Measurements from ENCODE around the gene GPR32.
A peak's percentile ranks its signal among the peaks of the same experiment; 100 is the strongest.

Gene GPR32

DNA sequence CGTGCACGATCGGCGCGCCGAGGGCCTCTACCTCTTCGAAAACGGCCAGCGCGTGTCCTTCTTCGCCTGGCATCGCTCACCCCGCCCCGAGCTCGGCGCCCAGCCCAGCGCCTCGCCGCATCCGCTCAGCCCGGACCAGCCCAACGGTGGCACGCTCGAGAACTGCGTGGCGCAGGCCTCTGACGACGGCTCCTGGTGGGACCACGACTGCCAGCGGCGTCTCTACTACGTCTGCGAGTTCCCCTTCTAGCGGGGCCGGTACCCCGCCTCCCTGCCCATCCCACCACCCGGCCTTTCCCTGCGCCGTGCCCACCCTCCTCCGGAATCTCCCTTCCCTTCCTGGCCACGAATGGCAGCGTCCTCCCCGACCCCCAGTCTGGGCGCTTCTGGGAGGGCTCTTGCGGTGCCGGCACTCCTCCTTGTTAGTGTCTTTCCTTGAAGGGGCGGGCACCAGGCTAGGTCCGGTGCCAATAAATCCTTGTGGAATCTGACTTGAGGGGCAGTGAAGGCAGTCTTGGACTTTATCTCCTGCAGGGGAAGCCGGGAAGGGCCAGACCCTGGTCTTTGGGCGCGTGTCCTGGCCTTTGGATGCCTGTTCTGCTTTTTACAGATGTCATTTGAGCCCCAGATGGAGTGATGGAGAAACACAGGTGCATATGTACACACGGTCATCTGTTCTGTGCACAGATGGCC lies 44.9 kb upstream of the GPR32 start (continued):
- TF ChIP-seq HIC1 (tag by site-specific recombination; IDR thresholded peaks at IDR 0.05) (peak; percentile 94), YY2 (tag by site-specific recombination; IDR thresholded peaks at IDR 0.05) (peak; percentile 51; the same call in 1 of the 2 replicates), ZNF302 (tag by site-specific recombination; IDR thresholded peaks at IDR 0.05; ENCODE audit: low read depth) (no peak), ZNF560 (tag by site-specific recombination; IDR thresholded peaks at IDR 0.05; ENCODE audit: borderline replicate concordance) (no peak), ZNF184 (tag by site-specific recombination; IDR thresholded peaks at IDR 0.05) (no peak), ZNF747 (tag by site-specific recombination; IDR thresholded peaks at IDR 0.05) (no peak), OSR2 (tag by site-specific recombination; IDR thresholded peaks at IDR 0.05) (no peak), ZNF174 (tag by site-specific recombination; IDR thresholded peaks at IDR 0.05) (no peak), ZNF280C (tag by site-specific recombination; IDR thresholded peaks at IDR 0.05) (no peak), ZNF214 (tag by site-specific recombination; IDR thresholded peaks at IDR 0.05; ENCODE audit: borderline replicate concordance) (no peak), ZNF830 (tag by site-specific recombination; IDR thresholded peaks at IDR 0.05; ENCODE audit: low read depth) (no peak), ZNF488 (tag by site-specific recombination; IDR thresholded peaks at IDR 0.05) (no peak), PATZ1 (tag by site-specific recombination; IDR thresholded peaks at IDR 0.05) (no peak), ZNF658 (tag by site-specific recombination; IDR thresholded peaks at IDR 0.05) (no peak), KLF16 (tag by site-specific recombination; IDR thresholded peaks at IDR 0.05) (peak; percentile 49), ZSCAN30 (tag by site-specific recombination; IDR thresholded peaks at IDR 0.05) (peak; percentile 65; the same call in 1 of the 2 replicates), ZSCAN5A (tag by site-specific recombination; IDR thresholded peaks at IDR 0.05) (no peak), ZNF501 (tag by site-specific recombination; IDR thresholded peaks at IDR 0.05) (peak; percentile 82), RBAK (tag by site-specific recombination; IDR thresholded peaks at IDR 0.05) (no peak), ZNF548 (tag by site-specific recombination; IDR thresholded peaks at IDR 0.05) (no peak)
- TF ChIP-seq, protein P1, sequence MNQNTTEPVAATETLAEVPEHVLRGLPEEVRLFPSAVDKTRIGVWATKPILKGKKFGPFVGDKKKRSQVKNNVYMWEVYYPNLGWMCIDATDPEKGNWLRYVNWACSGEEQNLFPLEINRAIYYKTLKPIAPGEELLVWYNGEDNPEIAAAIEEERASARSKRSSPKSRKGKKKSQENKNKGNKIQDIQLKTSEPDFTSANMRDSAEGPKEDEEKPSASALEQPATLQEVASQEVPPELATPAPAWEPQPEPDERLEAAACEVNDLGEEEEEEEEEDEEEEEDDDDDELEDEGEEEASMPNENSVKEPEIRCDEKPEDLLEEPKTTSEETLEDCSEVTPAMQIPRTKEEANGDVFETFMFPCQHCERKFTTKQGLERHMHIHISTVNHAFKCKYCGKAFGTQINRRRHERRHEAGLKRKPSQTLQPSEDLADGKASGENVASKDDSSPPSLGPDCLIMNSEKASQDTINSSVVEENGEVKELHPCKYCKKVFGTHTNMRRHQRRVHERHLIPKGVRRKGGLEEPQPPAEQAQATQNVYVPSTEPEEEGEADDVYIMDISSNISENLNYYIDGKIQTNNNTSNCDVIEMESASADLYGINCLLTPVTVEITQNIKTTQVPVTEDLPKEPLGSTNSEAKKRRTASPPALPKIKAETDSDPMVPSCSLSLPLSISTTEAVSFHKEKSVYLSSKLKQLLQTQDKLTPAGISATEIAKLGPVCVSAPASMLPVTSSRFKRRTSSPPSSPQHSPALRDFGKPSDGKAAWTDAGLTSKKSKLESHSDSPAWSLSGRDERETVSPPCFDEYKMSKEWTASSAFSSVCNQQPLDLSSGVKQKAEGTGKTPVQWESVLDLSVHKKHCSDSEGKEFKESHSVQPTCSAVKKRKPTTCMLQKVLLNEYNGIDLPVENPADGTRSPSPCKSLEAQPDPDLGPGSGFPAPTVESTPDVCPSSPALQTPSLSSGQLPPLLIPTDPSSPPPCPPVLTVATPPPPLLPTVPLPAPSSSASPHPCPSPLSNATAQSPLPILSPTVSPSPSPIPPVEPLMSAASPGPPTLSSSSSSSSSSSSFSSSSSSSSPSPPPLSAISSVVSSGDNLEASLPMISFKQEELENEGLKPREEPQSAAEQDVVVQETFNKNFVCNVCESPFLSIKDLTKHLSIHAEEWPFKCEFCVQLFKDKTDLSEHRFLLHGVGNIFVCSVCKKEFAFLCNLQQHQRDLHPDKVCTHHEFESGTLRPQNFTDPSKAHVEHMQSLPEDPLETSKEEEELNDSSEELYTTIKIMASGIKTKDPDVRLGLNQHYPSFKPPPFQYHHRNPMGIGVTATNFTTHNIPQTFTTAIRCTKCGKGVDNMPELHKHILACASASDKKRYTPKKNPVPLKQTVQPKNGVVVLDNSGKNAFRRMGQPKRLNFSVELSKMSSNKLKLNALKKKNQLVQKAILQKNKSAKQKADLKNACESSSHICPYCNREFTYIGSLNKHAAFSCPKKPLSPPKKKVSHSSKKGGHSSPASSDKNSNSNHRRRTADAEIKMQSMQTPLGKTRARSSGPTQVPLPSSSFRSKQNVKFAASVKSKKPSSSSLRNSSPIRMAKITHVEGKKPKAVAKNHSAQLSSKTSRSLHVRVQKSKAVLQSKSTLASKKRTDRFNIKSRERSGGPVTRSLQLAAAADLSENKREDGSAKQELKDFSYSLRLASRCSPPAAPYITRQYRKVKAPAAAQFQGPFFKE (tag by site-specific recombination; IDR thresholded peaks at IDR 0.05; ENCODE audit: borderline replicate concordance), result no peak
- TF ChIP-seq, protein P2, sequence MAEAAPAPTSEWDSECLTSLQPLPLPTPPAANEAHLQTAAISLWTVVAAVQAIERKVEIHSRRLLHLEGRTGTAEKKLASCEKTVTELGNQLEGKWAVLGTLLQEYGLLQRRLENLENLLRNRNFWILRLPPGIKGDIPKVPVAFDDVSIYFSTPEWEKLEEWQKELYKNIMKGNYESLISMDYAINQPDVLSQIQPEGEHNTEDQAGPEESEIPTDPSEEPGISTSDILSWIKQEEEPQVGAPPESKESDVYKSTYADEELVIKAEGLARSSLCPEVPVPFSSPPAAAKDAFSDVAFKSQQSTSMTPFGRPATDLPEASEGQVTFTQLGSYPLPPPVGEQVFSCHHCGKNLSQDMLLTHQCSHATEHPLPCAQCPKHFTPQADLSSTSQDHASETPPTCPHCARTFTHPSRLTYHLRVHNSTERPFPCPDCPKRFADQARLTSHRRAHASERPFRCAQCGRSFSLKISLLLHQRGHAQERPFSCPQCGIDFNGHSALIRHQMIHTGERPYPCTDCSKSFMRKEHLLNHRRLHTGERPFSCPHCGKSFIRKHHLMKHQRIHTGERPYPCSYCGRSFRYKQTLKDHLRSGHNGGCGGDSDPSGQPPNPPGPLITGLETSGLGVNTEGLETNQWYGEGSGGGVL (tag by site-specific recombination; IDR thresholded peaks at IDR 0.05), result peak; percentile 21
